Neural cell (in vitro differentiated cells): ENCODE results near the gene ATP1A2. TPM values are rescaled to one million over a fixed set of nuclear protein-coding genes. Genes with fewer than 3 reads are reported as not detected.

ENCODE experiments used
- H2AFZ ChIP-seq: fragments of 200-600, 300-800 bp; sonication (generic), shearing (Covaris generic); 2 replicates; pipeline ENCODE4 v1.6.0; 2014; ENCODE audit warnings: low read depth, mild to moderate bottlenecking, antibody characterized with exemption, low read length, moderate library complexity
- H3F3A ChIP-seq: fragments of 200-600 bp; shearing (Covaris generic); 2 replicates; pipeline ENCODE4 v1.6.1; 2016; ENCODE audit warnings: mild to moderate bottlenecking, moderate library complexity, mixed read lengths, antibody characterized with exemption, low read length; ENCODE audit not compliant: insufficient read depth, poor library complexity, severe bottlenecking
- H3K27ac ChIP-seq: fragments of 200-600, 300-800 bp; sonication (generic), shearing (Covaris generic); 2 replicates; pipeline ENCODE4 v1.5.1; 2014; ENCODE audit warnings: mild to moderate bottlenecking, low read length, moderate library complexity
- H3K27me3 ChIP-seq: fragments of 300-800, 200-600 bp; sonication (generic), shearing (Covaris generic); 2 replicates; pipeline ENCODE4 v1.6.0; 2014; ENCODE audit warnings: mild to moderate bottlenecking, low read depth, low read length, moderate library complexity; ENCODE audit not compliant: insufficient read depth
- H3K36me3 ChIP-seq: fragments of 300-800, 200-600 bp; sonication (generic), shearing (Covaris generic); 2 replicates; pipeline ENCODE4 v1.5.1; 2014; ENCODE audit warnings: mild to moderate bottlenecking, antibody characterized with exemption, low read length, moderate library complexity; ENCODE audit not compliant: insufficient read depth
- H3K4me2 ChIP-seq: fragments of 300-800, 200-600 bp; sonication (generic), shearing (Covaris generic); 2 replicates; pipeline ENCODE4 v1.6.0; 2014; ENCODE audit warnings: mild to moderate bottlenecking, low read length
- H3K4me3 ChIP-seq: fragments of 300-800, 200-600 bp; sonication (generic), shearing (Covaris generic); 2 replicates; pipeline ENCODE4 v1.5.1; 2014; ENCODE audit warnings: mild to moderate bottlenecking, low read length, moderate library complexity
- H3K79me2 ChIP-seq: fragments of 200-600 bp; shearing (Covaris generic); replicated peaks from 2 replicates; pipeline ENCODE4 v1.6.0; 2014; ENCODE audit warnings: mild to moderate bottlenecking, low read length, moderate library complexity; ENCODE audit not compliant: insufficient read depth
- H3K9ac ChIP-seq: fragments of 300-800, 200-600 bp; sonication (generic), shearing (Covaris generic); 2 replicates; pipeline ENCODE4 v1.6.1; 2016; ENCODE audit warnings: mild to moderate bottlenecking, low read length, mixed read lengths
- H3K9me2 ChIP-seq: fragments of 200-600 bp; shearing (Covaris generic); 2 replicates; pipeline ENCODE4 v1.6.1; 2016; ENCODE audit warnings: mild to moderate bottlenecking, low read length, mixed read lengths; ENCODE audit not compliant: insufficient read depth
- H3K9me3 ChIP-seq: fragments of 200-600, 300-800 bp; sonication (generic), shearing (Covaris generic); 2 replicates; pipeline ENCODE4 v1.6.1; 2016; ENCODE audit warnings: mild to moderate bottlenecking, mixed run types, low read length, moderate library complexity, mixed read lengths
- H4K20me1 ChIP-seq: fragments of 200-600 bp; shearing (Covaris generic); 2 replicates; pipeline ENCODE4 v1.6.1; 2016; ENCODE audit warnings: mild to moderate bottlenecking, mixed run types; ENCODE audit not compliant: insufficient read depth
- EP300 ChIP-seq: fragments of 450-650 bp; conservative IDR thresholded peaks from 2 replicates; pipeline ENCODE4 v1.6.1; 2014; ENCODE audit warnings: antibody characterized with exemption, mild to moderate bottlenecking, moderate library complexity; ENCODE audit not compliant: poor library complexity, severe bottlenecking
- EZH2 ChIP-seq: fragments of 200-600, 300-800 bp; shearing (Covaris generic), sonication (generic); IDR thresholded peaks from 2 replicates; pipeline ENCODE4 v1.6.1; 2014; ENCODE audit warnings: antibody characterized with exemption, low read length, borderline replicate concordance, mild to moderate bottlenecking; ENCODE audit not compliant: insufficient read depth, poor library complexity, severe bottlenecking
- MXI1 ChIP-seq: fragments of 450-650 bp; conservative IDR thresholded peaks from 2 replicates; pipeline ENCODE4 v1.6.1; 2014; ENCODE audit warnings: antibody characterized with exemption, mild to moderate bottlenecking; ENCODE audit not compliant: poor library complexity, severe bottlenecking
- POLR2AphosphoS5 ChIP-seq: IDR thresholded peaks from 2 replicates; pipeline ENCODE4 v1.6.1; 2012
- RAD21 ChIP-seq: fragments of 450-650 bp; conservative IDR thresholded peaks from 2 replicates; pipeline ENCODE4 v1.6.1; 2014; ENCODE audit warnings: antibody characterized with exemption, mild to moderate bottlenecking, moderate library complexity
- REST ChIP-seq: IDR thresholded peaks from 2 replicates; pipeline ENCODE4 v1.6.1; 2012; ENCODE audit warnings: borderline replicate concordance
- SMC3 ChIP-seq: fragments of 450-650 bp; conservative IDR thresholded peaks from 2 replicates; pipeline ENCODE4 v1.6.1; 2014; ENCODE audit warnings: antibody characterized with exemption, mild to moderate bottlenecking, moderate library complexity; ENCODE audit not compliant: poor library complexity
- TAF1 ChIP-seq: IDR thresholded peaks from 2 replicates; pipeline ENCODE4 v1.6.1; 2012; ENCODE audit warnings: low read depth
- polyA plus RNA-seq: library from polyadenylated mRNA; depleted of rRNA; stranded (reverse); fragments of >200 nt; gene quantifications from 2 replicates; pipeline ENCODE4 v1.2.3, GENCODE V29; 2014
- TF ChIP-seq, protein P1 (sequence below): fragments of 450-650 bp; IDR thresholded peaks from 2 replicates; pipeline ENCODE4 v1.5.1; 2014; ENCODE audit warnings: antibody characterized with exemption, mild to moderate bottlenecking, moderate library complexity; ENCODE audit not compliant: poor library complexity, severe bottlenecking

The ATP1A2 gene
- polyA plus RNA-seq, 1 donor from 2014 or later: 0.12 TPM

DNA sequence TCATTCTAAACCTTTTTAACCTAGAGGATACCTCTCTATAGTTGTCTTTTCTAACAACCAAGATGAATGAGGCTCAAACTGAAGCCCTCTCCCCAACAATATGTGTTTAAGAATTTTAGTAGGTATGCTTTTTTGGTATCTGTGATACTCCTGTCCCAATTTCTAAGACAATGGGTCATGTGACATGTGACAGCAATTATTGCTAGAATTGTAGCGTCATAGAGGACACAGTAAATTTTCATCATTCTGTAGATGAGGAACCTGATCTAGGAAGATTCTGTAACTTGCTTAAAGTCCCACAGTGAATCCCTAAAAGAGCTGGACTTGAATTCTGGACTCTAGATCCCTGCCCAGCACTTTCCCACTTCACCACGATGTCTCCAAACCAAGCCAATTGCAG is 63.2 kb downstream of the ATP1A2 start:
- H3F3A ChIP-seq: no peaks in the 10 kb centered on the region
- H3K27me3 ChIP-seq: no peaks in the 10 kb centered on the region
- H3K9me3 ChIP-seq: no peaks in the 10 kb centered on the region
- H3K79me2 ChIP-seq: no peaks in the 10 kb centered on the region
- H2AFZ ChIP-seq: no peak overlapping the region
- no peak overlapping the region for H3K4me3 ChIP-seq
- no peaks in the 10 kb centered on the region for H4K20me1 ChIP-seq
- H3K36me3 ChIP-seq: no peaks in the 10 kb centered on the region
- no peak overlapping the region for H3K9ac ChIP-seq
- TF ChIP-seq EZH2 (no peak), TAF1 (no peak), RAD21 (no peak), REST (no peak), EP300 (no peak), SMC3 (no peak), POLR2AphosphoS5 (no peak), MXI1 (no peak)
- TF ChIP-seq, protein P1, sequence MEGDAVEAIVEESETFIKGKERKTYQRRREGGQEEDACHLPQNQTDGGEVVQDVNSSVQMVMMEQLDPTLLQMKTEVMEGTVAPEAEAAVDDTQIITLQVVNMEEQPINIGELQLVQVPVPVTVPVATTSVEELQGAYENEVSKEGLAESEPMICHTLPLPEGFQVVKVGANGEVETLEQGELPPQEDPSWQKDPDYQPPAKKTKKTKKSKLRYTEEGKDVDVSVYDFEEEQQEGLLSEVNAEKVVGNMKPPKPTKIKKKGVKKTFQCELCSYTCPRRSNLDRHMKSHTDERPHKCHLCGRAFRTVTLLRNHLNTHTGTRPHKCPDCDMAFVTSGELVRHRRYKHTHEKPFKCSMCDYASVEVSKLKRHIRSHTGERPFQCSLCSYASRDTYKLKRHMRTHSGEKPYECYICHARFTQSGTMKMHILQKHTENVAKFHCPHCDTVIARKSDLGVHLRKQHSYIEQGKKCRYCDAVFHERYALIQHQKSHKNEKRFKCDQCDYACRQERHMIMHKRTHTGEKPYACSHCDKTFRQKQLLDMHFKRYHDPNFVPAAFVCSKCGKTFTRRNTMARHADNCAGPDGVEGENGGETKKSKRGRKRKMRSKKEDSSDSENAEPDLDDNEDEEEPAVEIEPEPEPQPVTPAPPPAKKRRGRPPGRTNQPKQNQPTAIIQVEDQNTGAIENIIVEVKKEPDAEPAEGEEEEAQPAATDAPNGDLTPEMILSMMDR: no peak
- H3K4me2 ChIP-seq: no peak overlapping the region
- no peak overlapping the region for H3K27ac ChIP-seq
- no peaks in the 10 kb centered on the region for H3K9me2 ChIP-seq

- TF ChIP-seq SMC3: no peak
- TF ChIP-seq RAD21: no peak
- no peak for TF ChIP-seq EP300
- no peak for TF ChIP-seq POLR2AphosphoS5
- TF ChIP-seq EZH2: no peak
- no peak for TF ChIP-seq MXI1
- no peak for TF ChIP-seq TAF1
- TF ChIP-seq, protein P1: no peak
- Histone ChIP-seq H3F3A (no peaks in the 10 kb centered on the region), H3K79me2 (no peaks in the 10 kb centered on the region), H3K4me2 (no peak overlapping the region), H3K27ac (no peak overlapping the region), H3K9me3 (no peaks in the 10 kb centered on the region), H3K9ac (no peak overlapping the region), H3K36me3 (no peaks in the 10 kb centered on the region), H2AFZ (no peak overlapping the region), H3K27me3 (no peaks in the 10 kb centered on the region), H3K9me2 (no peaks in the 10 kb centered on the region), H3K4me3 (no peak overlapping the region), H4K20me1 (no peaks in the 10 kb centered on the region)
These were observed 63.8 kb downstream of the ATP1A2 start for GRCh38 chr1:160179336-160179735.
